ENCODE measurements around the gene CES3. TPM values are rescaled to one million over a fixed set of nuclear protein-coding genes. Genes with fewer than 3 reads are reported as not detected.

Gene CES3
- total RNA-seq, 1 experiment from 2014 or later, result 3.7 TPM

- H3K36me3 Mint-ChIP-seq (ENCODE audit: insufficient read depth in 1 of 3, low read depth in 3 of 3), result peaks cover 5 to 15% (median 6%) of the 10 kb centered on the region in 3 experiments
- peaks cover 24 to 34% of the 10 kb centered on the region in 2 experiments for H3K4me1 Mint-ChIP-seq
- Histone ChIP-seq H3K9me3 (ENCODE audit: control insufficient read depth, low read depth, low read length) (no peaks in the 10 kb centered on the region), H3K79me1 (ENCODE audit: insufficient read depth, low read depth, low read length, poor library complexity, severe bottlenecking) (no peaks in the 10 kb centered on the region), H3K14ac (ENCODE audit: insufficient read depth, low read length) (no peak overlapping the region), H3K9ac (ENCODE audit: extremely low read depth, insufficient read length, low read length) (no peak overlapping the region), H3K56ac (ENCODE audit: insufficient read length, low read depth, low read length) (no peak overlapping the region), H3K79me2 (ENCODE audit: insufficient read depth, low read length) (no peaks in the 10 kb centered on the region), H3K27me3 (ENCODE audit: insufficient read depth, low read length) (no peaks in the 10 kb centered on the region), H3K4me1 (ENCODE audit: insufficient read depth, low read length) (no peaks in the 10 kb centered on the region), H4K91ac (ENCODE audit: insufficient read length, low read depth, low read length) (no peak overlapping the region), H3K23me2 (ENCODE audit: insufficient read length, low read depth, low read length, poor library complexity, severe bottlenecking) (peaks cover 16% of the 10 kb centered on the region), H4K5ac (ENCODE audit: insufficient read length, low read depth, low read length) (no peak overlapping the region), H2BK120ac (ENCODE audit: low read depth, low read length, poor library complexity, severe bottlenecking) (no peak overlapping the region), H3K4me2 (ENCODE audit: insufficient read depth, insufficient read length, low read length) (no peak overlapping the region), H2AFZ (ENCODE audit: low read length) (no peak overlapping the region), H2BK20ac (ENCODE audit: low read depth, low read length, poor library complexity, severe bottlenecking) (no peak overlapping the region), H3K23ac (ENCODE audit: insufficient read length, low read depth, low read length) (no peak overlapping the region), H2BK5ac (ENCODE audit: insufficient read length, low read length) (no peak overlapping the region), H4K8ac (replicated peaks; ENCODE audit: insufficient read length, low read depth, low read length) (no peak overlapping the region), H2BK12ac (ENCODE audit: insufficient read length, low read depth, low read length) (no peak overlapping the region), H2BK15ac (ENCODE audit: low read depth, low read length) (no peak overlapping the region), H2AK5ac (ENCODE audit: insufficient read length, low read length) (no peak overlapping the region), H3K4ac (ENCODE audit: low read depth, low read length) (no peak overlapping the region), H3K18ac (ENCODE audit: insufficient read length, low read depth, low read length) (no peak overlapping the region), H3T11ph (ENCODE audit: low read length) (no peak overlapping the region), H4K20me1 (ENCODE audit: control insufficient read depth, insufficient read depth, insufficient read length) (no peaks in the 10 kb centered on the region), H3K27ac (ENCODE audit: insufficient read length, low read depth, low read length) (no peak overlapping the region)
- no peaks in the 10 kb centered on the region for H3K9me3 Mint-ChIP-seq
- no CpG with 5 or more reads among the region's 4 CpGs for WGBS (ENCODE audit: extremely low coverage, insufficient read length, low lambda C conversion rate)
- no peak for DNase-seq
- peaks cover 14% of the 10 kb centered on the region for H3K27me3 Mint-ChIP-seq (ENCODE audit: low read depth)
- H3K27ac Mint-ChIP-seq, result no peak overlapping the region
- no peak for TF ChIP-seq CTCF (conservative IDR thresholded peaks at IDR 0.05)
- H3K4me3 Mint-ChIP-seq, result peak overlapping the region; percentile 96 to 97; a peak in 4 of 5 replicates
Measured at GRCh38 chr16:66932076-66932475, 29.0 kb upstream of the CES3 start.

Measured in H9 (cell line).